ENCODE data around the gene TESK2.
A peak's percentile ranks its signal among the peaks of the same experiment; 100 is the strongest.

The TESK2 gene

GRCh38 chr1:45359882-45360513, 131.0 kb downstream of the TESK2 start:
- POLR2A ChIA-PET = interaction anchor here (1.0 kb wide), 1 partner anchor 162 kb away, joined by 3 read pairs; the partner anchor contains the start of gene PRDX1
- CTCF ChIA-PET = interaction anchor here (0.6 to 23.1 kb wide), 32 partner anchors 9 to 366 kb away, joined by 3 to 389 read pairs (median 4); partner anchors contain the start of genes AKR1A1, CCDC163, HECTD3 and MMACHC
- TF ChIP-seq CTCF (IDR thresholded peaks at IDR 0.05; ENCODE audit: control extremely low read depth, extremely low read depth, low read depth, missing control alignments) = peak; percentile 58
- no peak for DNase-seq (ENCODE audit: extremely low spot score)

- POLR2A ChIA-PET = interaction anchor here (0.5 to 1.0 kb wide), 2 partner anchors 33 to 166 kb away, joined by 3 read pairs; partner anchors contain the start of gene PRDX1
- no peak for TF ChIP-seq CTCF (IDR thresholded peaks at IDR 0.05; ENCODE audit: control extremely low read depth, extremely low read depth, low read depth, missing control alignments)
- no peak for DNase-seq (ENCODE audit: extremely low spot score)
- CTCF ChIA-PET = interaction anchor here (1.1 to 23.1 kb wide), 6 partner anchors 11 to 520 kb away, joined by 3 to 389 read pairs (median 4); partner anchors contain the start of genes MUTYH, TESK2 and TOE1
Measured at GRCh38 chr1:45356186-45356585, 134.8 kb downstream of the TESK2 start.

- no peak for DNase-seq (ENCODE audit: extremely low spot score)
- TF ChIP-seq CTCF (IDR thresholded peaks at IDR 0.05; ENCODE audit: control extremely low read depth, extremely low read depth, low read depth, missing control alignments) = no peak
- POLR2A ChIA-PET = interaction anchor here (0.5 kb wide), 1 partner anchor 32 kb away, joined by 3 read pairs; no protein-coding TSS in a partner anchor
- CTCF ChIA-PET = interaction anchor here (1.3 to 23.1 kb wide), 4 partner anchors 10 to 519 kb away, joined by 3 to 389 read pairs (median 70); partner anchors contain the start of genes MUTYH, TESK2 and TOE1
Measured at GRCh38 chr1:45355683-45356082, 135.3 kb downstream of the TESK2 start.

- DNase-seq (ENCODE audit: extremely low spot score) = no peak
- TF ChIP-seq CTCF (IDR thresholded peaks at IDR 0.05; ENCODE audit: control extremely low read depth, extremely low read depth, low read depth, missing control alignments) = no peak
- POLR2A ChIA-PET = interaction anchor here (0.7 kb wide), 1 partner anchor 196 kb away, joined by 6 read pairs; the partner anchor contains the start of gene AKR1A1
- CTCF ChIA-PET = interaction anchor here (2.0 to 23.1 kb wide), 2 partner anchors 15 to 137 kb away, joined by 10 to 389 read pairs; partner anchors contain the start of genes MUTYH, TESK2 and TOE1
Measured at GRCh38 chr1:45354838-45355237, 136.1 kb downstream of the TESK2 start.

- ChIA-PET POLR2A (no interaction called here), CTCF (interaction anchor here (1.6 to 23.1 kb wide), 3 partner anchors 8 to 138 kb away, joined by 3 to 389 read pairs (median 10); partner anchors contain the start of genes MUTYH, TESK2 and TOE1)
- DNase-seq (ENCODE audit: extremely low spot score) = no peak
- TF ChIP-seq CTCF (IDR thresholded peaks at IDR 0.05; ENCODE audit: control extremely low read depth, extremely low read depth, low read depth, missing control alignments) = no peak
Measured at GRCh38 chr1:45353685-45354084, 137.3 kb downstream of the TESK2 start.

GRCh38 chr1:45351508-45351907, 139.5 kb downstream of the TESK2 start:
- POLR2A ChIA-PET = interaction anchor here (0.5 to 0.6 kb wide), 2 partner anchors 11 to 206 kb away, joined by 4 read pairs; partner anchors contain the start of genes MUTYH and TOE1

More at GRCh38 chr1:45351508-45351907, 139.5 kb downstream of the TESK2 start:
- TF ChIP-seq CTCF (IDR thresholded peaks at IDR 0.05; ENCODE audit: control extremely low read depth, extremely low read depth, low read depth, missing control alignments) = no peak
- DNase-seq (ENCODE audit: extremely low spot score) = no peak
- CTCF ChIA-PET = interaction anchor here (1.3 to 23.1 kb wide), 4 partner anchors 8 to 160 kb away, joined by 4 to 389 read pairs (median 68); partner anchors contain the start of gene TESK2
